NK-92 (cell line): ENCODE measurements around the gene ARHGAP32.
"Not testable (repeated sequence)": the region's sequence is repeated elsewhere in the genome, so short reads cannot be mapped to it uniquely, and the experiment has no call there.

Experiments used
- DNase-seq: peaks from one replicate; lab custom pipeline; 2025; ENCODE audit not compliant: unreplicated experiment; lab: John Stamatoyannopoulos, UW

The ARHGAP32 gene

DNA sequence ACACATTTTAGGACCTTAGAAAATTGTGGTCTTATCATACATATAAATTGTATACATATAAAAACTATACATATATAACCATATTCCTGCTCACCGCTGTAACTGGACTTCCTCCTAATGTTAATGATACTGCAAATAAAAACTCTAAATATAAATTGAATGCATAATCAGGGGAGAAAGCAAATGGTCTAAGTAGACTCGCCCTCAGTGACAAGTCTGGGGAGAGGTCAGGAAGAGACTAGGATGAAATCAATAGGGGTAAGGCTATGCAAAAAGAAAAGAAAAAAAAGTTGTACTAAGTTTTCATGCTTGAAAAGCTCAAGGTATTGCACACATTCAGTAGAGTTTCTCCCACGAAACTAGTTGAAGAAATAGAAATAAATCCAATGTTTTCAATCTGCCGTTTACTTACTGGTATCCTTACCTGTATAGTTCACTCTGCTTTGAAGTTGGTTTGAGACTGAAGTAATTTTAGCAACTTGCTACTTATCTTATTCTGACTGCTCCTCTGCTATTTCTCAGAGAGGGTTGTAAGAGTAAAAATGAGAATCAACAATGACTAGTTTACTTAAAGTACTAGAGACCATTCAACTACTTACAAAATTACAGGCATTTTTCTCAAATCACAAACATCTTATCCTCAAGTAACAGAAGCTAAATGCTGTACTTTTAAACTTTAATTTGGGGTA lies 12.2 kb upstream of the ARHGAP32 start:
- no peak for DNase-seq

DNA sequence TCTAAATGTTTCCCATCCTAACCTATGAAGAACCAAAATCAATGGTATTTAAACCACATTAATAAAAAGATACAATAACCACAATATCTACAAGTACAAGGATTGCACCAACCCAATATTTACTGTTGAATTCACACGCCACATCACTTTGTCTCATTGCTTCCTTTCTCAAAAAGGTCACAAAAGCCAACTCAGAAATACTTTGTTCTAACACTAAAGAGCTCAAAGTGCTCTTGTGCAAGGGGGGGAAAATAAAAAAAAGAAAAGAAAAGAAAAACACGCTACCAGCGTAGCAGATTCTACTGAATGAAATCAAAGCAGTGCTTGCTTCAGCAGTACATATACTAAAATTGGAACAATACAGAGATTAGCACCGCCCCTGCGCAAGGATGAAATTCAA lies 10.5 kb upstream of the ARHGAP32 start:
- no peak for DNase-seq

DNA sequence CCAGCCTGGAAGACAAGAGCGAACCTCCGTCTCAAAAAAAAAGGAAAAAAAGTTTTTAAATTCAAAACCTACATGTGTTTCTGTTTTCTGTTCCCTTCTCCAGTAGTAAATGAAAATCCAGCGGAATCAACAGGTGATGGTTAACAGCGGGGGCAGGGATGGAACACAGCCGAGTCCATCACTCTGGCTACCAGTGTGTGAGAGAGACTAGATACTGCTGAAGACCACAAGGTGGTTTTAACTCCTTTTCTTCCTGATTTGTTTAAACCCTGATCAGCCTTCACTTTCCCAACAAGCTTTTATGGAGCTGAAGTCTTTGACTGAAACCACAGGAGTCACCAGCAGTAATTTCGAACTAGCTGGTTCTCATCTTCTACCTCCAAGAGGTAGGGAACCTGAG lies 3.6 kb upstream of the ARHGAP32 start:
- no peak for DNase-seq

- no peak for DNase-seq
Observed at GRCh38 chr11:129191649-129192048, 476 bp downstream of the ARHGAP32 start.

DNA sequence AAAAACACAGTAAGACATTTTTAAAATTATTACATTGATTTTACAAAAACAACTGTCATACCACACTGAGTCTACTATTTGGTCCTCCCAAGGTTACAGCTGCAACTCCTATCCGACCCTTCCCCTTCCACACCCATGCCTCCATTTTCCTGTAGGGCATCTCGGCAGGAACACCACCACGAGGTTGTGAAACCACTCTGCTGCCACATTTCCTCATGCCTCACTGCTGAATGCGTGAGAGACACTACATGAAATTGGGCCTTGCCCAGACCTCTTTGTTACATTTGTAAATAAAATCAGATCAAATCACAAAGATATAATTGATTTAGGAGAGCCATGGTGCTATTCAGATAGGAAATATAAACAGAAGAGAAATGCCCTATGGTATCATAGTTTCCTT lies 2.0 kb downstream of the ARHGAP32 start:
- no peak for DNase-seq

- DNase-seq, result no peak
Observed at GRCh38 chr11:129189646-129190045, 2.5 kb downstream of the ARHGAP32 start.

GRCh38 chr11:129185082-129185481 lies 7.0 kb downstream of the ARHGAP32 start:
- not testable (repeated sequence) for DNase-seq

- no peak for DNase-seq
Observed at GRCh38 chr11:129184581-129184980, 7.5 kb downstream of the ARHGAP32 start.

GRCh38 chr11:129167315-129167714 lies 24.8 kb downstream of the ARHGAP32 start:
- DNase-seq, result no peak

DNA sequence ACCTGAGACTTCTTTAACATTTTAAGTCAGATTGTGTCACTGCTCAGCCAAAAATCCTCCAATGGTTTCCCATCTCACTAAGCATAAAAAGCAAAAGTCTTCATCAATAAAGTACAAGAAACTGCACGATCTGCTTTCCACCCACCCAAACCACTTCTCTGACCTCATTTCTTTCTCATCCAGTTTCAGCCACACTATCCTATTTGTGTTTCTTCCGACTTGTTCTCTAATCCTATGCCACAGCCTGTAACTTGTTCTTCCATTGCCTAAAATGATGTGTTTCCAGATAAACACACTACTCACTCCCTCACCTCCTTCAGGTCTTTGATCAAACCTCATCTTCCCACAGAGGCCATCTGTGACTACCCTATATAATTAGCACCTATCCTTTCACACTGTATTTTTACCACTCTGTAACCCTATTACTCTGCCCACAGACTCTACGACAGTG lies 28.4 kb downstream of the ARHGAP32 start:
- DNase-seq, result no peak

- DNase-seq, result not testable (repeated sequence)
Observed at GRCh38 chr11:129157080-129157479, 35.0 kb downstream of the ARHGAP32 start.

- no peak for DNase-seq
Observed at GRCh38 chr11:129155745-129156144, 36.4 kb downstream of the ARHGAP32 start.

DNA sequence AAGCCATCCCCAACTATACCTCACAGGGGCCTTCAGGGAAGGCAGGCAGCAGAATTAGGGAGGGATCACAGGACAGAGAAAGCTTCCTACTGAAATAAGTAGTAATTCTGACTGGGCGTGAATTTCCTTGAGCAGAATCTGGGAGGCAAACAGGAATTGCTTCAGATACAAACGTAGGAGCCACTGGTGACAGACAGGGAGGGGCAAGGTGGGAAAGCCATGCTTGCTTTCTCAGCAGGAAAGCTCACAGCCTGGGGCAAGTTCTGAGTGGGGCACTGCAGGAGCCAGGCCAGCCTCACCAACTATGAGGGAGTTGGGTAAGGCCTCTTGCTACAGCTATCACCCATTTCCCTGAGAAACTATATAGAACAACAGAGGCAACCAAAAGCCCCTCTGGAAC lies 43.6 kb downstream of the ARHGAP32 start:
- DNase-seq, result no peak

DNA sequence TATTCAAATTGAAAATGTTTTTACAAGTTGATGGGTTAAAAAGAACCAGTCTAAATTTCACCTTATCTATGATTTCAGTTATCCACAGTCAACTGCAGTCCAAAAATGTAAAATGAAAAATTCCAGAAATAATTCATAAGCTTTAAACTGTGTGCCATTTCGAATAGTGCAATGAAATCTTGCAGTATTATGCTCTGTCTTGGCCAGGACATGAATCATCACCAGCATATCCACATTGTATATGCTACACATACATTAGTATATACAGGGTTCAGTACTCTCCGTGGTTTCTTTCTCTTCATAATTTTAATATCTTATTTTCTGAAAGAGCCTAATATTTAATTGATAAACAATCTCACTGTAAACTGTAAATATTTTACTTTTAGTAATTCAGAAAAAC lies 45.9 kb downstream of the ARHGAP32 start:
- no peak for DNase-seq

GRCh38 chr11:129145276-129145675 lies 46.8 kb downstream of the ARHGAP32 start:
- no peak for DNase-seq

DNA sequence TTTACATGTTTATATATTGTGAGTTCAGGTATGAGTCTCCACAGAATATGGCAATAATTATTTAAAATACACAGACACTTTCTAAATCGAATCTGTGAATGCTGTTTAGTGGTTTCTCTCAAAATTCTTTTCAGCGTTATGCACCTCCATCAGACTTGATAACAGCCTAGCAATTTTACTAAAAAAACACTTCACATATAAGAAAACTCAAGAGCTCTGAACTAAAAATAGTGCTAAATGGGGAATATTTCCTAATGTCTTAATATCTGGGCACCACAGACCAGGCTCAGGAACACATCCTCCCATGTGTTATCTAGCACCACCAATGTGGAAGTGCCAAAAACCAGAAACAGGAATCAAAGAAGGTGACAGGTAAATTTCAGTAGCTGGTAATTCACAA lies 47.9 kb downstream of the ARHGAP32 start:
- DNase-seq, result no peak

GRCh38 chr11:129143335-129143734 lies 48.8 kb downstream of the ARHGAP32 start:
- DNase-seq, result no peak

- no peak for DNase-seq
Observed at GRCh38 chr11:129141748-129142523, 50.2 kb downstream of the ARHGAP32 start.

GRCh38 chr11:129131316-129131715 lies 60.8 kb downstream of the ARHGAP32 start:
- no peak for DNase-seq

DNA sequence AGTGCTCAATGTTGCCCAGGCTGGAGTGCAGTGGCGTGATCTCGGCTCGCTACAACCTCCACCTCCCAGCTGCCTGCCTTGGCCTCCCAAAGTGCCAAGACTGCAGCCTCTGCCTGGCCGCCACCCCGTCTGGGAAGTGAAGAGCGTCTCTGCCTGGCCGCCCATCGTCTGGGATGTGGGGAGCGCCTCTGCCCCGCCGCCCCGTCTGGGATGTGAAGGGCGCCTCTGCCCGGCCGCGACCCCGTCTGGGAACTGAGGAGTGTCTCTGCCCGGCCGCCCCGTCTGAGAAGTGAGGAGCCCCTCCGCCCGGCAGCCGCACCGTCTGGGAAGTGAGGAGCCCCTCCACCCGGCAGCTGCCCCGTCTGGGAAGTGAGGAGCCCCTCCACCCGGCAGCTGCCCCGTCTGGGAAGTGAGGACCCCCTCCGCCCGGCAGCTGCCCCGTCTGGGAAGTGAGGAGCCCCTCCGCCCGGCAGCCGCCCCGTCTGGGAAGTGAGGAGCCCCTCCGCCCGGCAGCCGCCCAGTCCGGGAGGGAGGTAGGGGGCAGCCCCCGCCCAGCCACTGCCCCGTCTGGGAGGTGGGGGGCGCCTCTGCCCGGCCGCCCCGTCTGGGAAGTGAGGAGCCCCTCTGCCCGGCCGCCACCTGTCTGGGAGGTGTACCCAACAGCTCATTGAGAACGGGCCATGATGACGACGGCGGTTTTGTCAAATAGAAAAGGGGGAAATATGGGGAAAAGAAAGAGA lies 63.1 kb downstream of the ARHGAP32 start:
- DNase-seq, result not testable (repeated sequence)

DNA sequence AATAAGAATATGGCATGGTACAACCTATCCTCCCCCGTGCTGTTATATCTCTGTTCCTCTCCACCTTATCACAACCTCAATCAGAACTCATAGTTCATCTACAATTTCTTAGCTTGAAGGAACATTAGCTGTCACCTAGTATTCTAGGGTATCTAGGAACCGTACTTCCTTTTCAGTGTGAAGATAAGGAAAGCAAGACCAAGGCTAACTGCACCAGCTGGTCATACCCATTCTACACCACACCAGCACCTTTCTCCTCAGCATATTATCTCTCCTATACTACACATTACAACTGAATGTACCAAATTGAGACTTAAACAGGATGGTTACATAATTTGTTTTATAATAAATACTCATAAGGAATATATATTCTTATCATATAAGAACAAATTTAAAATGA lies 73.1 kb downstream of the ARHGAP32 start:
- DNase-seq, result no peak
